Left renal pelvis (tissue), 4 donors: ENCODE data around the gene PDE2A. TPM values are rescaled to one million over a fixed set of nuclear protein-coding genes. Genes with fewer than 3 reads are reported as not detected.

Source experiments
- DNase-seq, 4 donors: peaks; one replicate each; pipeline ENCODE4 v3.0.0-alpha.2; 2013; ENCODE audit warnings: low read depth in 4 of 4, low spot score in 3 of 4
- polyA plus RNA-seq, 4 donors: library from polyadenylated mRNA; unstranded; fragments of 120-200 nt; gene quantifications; one replicate each; pipeline ENCODE4 v1.2.1, GENCODE V29; 2013; ENCODE audit not compliant: insufficient read length in 4 of 4

Gene PDE2A
- polyA plus RNA-seq, 4 donors, result 10.4 to 16.3 (median 13.4) TPM

- no peak for DNase-seq
Measured at GRCh38 chr11:72595292-72595684, 78.9 kb downstream of the PDE2A start.

- DNase-seq, result no peak
Measured at GRCh38 chr11:72594493-72595291, 79.5 kb downstream of the PDE2A start.

DNA sequence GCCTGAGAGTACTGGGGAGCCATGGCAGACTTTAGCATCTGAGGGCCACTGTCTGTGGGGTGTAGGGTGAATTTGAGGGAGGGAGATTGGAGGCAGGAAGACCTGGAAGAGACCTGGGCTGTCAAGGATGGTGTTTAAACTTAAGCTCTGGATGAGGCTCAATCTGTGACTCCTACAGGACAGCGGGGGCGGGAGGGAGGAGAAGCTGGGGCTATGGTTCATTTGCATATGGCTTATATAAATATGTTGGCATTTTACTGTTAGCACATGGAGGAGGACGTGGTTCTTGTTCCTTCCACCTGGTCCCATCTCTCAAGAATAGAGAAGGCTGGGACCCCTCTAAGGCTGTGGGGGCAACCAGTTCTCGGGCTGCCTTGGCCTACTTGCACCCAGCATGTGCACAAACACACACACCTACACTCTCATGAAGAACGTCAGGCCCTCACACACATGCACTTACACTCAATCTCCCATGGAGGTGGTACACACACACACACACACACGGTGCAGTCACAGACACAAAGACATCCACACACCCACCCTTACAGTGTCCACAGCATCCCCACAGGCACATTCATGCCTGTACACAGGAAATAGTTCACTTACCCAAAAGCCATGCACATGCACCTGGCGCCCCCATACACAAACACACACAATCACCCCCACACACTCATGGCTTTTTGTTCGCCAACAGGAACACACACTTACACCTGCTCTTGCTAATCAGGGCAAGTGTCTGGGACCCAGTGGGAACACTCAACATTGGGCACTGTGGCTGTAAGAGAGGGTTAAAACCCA, 81.3 kb downstream of the PDE2A start:
- DNase-seq, result no peak

GRCh38 chr11:72591785-72592502, 82.3 kb downstream of the PDE2A start:
- DNase-seq, result no peak

- no peak for DNase-seq
Measured at GRCh38 chr11:72591023-72591422, 83.2 kb downstream of the PDE2A start.

- DNase-seq, result no peak
Measured at GRCh38 chr11:72589802-72590761, 84.1 kb downstream of the PDE2A start.

DNA sequence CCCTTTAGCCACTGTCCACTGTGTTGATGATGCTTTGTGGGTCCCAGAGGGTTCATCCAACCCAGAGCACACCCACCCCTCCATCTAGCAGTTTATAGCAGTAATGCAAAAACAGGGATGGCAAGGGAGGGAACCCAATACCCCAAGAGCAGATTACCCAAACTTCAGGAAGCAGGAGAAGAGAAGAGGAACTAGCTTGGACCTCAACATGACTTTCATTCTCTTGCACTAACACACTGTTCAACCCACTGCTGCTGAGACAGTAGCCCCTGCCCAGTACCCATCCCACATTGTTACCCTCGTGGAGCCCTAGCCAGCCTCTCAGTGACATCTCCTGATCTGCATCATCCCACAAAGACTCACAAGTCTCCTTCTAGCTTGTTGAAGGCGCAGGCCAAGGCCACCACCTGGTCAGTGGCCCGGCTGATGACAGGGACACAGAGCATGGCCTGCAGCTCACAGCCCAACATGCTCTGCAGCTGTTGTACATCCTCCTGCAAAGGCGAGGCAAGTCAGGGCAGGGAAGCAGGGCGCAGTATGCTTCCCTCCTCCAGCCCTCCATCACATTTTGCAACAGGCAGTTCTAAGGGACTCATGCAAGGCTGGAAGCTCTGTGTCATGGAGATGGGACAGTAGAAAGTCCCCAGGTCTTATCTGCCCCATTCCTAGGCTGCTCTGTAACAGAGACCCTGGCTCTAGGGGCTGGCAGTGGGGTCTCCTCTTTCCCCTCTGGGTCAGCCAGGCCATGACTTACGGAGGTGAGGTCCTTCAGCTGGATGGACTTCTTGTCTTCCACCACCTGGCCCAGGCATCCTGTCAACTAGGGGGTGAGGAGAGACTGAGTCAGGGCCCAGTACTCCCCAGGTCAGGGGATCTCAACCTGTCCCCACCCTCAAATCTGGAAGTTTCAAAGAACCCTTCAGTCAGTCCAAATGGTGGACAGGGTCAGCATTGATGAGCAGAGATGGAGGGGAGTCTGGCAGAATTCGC, 85.5 kb downstream of the PDE2A start:
- DNase-seq, result no peak

- DNase-seq, result no peak
Measured at GRCh38 chr11:72587696-72588095, 86.5 kb downstream of the PDE2A start.

- no peak for DNase-seq
Measured at GRCh38 chr11:72586321-72587090, 87.7 kb downstream of the PDE2A start.

- DNase-seq, result peak; percentile 53 to 70 (median 60)
Measured at GRCh38 chr11:72585762-72586311, 88.4 kb downstream of the PDE2A start.

DNA sequence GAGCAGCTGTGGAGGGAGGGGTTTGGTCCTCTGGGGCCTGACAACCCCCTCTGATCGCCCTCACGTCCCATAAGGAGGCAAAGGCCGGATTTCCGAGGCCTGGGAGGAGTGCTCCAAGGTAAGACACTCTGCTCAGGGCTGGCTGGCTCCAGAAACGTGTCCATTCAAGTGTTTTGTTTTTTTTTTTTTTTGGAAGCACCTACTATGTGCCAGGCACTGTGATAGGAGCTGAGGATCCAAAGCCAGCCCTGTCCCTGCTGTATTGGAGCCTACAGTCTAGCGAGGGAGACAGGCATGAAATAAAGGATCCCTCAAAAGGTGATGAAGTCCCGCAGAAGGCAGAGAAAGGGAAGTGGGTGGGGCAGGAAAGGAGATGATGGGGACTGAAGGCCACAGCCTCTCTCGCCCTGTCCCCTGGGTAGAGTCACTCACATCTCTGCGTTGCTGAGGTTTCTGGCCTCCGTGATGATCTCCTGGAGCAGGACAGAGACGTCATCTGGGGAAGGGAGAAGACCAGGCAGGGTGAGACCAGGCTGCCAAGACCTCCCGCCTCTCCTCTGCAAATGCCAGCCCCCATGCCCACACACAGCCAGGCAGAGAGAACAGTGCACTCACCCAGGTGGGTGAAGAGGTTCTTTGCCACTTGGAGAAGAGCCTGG, 89.2 kb downstream of the PDE2A start:
- DNase-seq, result no peak

DNA sequence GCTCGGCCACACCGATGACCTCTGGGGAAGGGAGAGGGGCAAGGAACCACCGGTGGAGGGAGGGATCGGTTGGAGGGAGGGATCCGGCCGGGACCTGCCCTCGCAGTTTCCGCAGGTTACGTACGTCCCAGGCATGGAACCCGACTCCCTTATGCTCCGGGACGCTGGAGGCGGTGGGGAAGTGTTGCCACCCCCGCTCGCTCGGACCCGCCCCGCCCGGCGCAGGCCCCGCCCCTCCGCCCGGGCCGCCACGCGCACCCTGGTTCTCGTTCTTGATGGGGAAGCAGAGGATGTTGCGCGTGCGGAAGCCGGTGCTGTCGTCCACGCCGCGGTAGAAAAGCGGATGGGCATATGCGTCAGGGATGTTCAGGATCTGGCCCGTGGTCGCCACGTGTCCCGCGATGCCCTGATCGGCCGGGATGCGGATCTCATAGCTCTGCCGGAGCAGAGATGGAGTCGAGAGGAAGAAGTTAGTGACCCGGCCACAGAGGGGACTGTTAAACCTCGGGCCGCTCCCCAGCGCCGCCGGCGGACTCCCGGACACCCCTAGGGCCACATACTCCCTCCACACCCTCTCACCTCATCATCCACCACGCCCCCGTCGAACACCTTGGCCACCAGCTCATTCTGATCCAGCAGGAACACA, 89.8 kb downstream of the PDE2A start:
- DNase-seq, result no peak

DNA sequence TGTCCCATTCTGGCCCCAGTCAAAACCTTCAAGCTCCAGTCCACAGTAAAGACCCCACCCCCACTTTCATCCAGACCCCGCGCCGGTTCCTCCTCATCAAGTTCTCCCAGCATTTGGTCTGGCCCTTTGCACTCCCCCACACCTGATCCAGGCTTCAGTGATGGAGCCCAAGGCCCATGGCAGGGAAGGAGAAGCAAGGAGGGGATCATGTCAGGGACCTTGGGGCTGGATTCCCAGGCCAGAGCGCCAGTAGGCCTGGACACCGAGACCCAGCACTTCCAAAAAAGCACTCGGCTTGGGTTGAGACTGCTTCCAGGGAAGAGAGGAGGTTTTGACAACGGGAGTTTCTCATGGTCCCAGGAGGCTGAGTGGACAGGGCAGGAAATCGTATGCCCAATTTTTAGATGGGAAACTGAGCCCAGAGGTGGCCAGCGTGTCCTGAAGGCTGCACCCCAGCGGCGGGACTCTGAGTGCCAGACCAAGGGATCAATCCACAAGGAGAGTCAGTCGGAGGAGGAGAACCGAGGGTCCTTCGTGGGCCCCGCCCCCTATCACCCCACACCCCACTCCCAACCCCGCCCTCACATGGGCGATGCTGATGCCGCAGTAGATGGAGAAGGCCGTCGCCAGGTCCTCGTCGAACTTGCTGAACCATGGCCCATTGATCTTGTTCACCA, 90.5 kb downstream of the PDE2A start:
- no peak for DNase-seq

DNA sequence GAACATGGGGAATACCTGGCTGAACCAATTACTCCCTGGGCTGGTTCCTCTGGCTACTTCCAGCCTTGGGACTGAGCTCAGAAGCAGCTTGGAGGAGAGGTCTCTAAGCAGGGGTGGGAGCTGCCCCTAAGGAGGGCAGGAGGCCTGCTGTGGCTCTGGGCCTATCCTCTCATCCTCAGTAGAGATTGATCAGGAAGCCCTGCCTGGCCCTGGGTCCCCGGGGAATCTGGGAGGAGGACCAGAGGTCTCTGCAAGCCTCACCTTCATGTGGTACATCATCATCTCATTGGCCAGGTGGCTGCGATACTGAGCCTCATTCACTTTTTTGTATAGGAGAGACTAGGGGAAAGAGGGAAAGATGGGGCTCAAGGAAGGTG, 91.1 kb downstream of the PDE2A start:
- DNase-seq, result no peak

GRCh38 chr11:72582206-72583176, 91.7 kb downstream of the PDE2A start:
- DNase-seq, result no peak
